Activated naive CD4-positive, alpha-beta T cell treated with anti-CD3 and anti-CD28 coated beads, Interleukin-2, amount 50 U/mL, for 24 hours (primary cell): ENCODE data around the gene CACNA2D2.

Experiments
- H3K27ac Mint-ChIP-seq: one replicate; pipeline ENCODE4 v1.8.0; 2021; ENCODE audit warnings: mild to moderate bottlenecking, mixed read lengths
- H3K27me3 Mint-ChIP-seq: one replicate; pipeline ENCODE4 v1.8.0; 2021; ENCODE audit warnings: mixed read lengths
- H3K36me3 Mint-ChIP-seq: one replicate; pipeline ENCODE4 v1.8.0; 2021; ENCODE audit warnings: mixed read lengths
- H3K4me1 Mint-ChIP-seq: one replicate; pipeline ENCODE4 v1.8.0; 2021; ENCODE audit warnings: mixed read lengths
- H3K4me3 Mint-ChIP-seq: one replicate; pipeline ENCODE4 v1.8.0; 2021; ENCODE audit warnings: mild to moderate bottlenecking, mixed read lengths
- H3K9me3 Mint-ChIP-seq: one replicate; pipeline ENCODE4 v1.8.0; 2021; ENCODE audit warnings: mixed read lengths

Gene CACNA2D2

DNA sequence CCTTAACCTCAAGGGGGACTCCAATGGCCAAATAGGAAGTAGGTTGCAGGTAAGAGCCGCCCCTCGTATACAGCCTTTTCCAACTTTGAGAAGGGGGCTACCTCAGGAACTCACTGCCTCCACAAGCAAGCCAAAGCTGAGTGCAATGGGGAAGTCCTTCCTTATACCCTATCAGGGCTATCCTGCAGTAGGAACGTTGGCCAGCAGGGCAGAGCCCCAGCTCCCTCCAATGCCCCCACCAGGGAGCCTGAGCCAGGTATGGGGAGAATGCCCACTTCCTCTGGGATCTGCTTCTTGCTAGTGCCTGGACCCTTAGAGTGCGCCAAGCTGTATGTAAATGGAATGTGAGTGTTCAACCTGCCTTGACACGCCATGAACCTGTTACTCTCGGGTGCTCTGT lies 16.3 kb downstream of the CACNA2D2 start:
- Mint-ChIP-seq H3K9me3 (no peaks in the 10 kb centered on the region), H3K27ac (no peak overlapping the region), H3K4me1 (peaks cover 6% of the 10 kb centered on the region), H3K27me3 (no peaks in the 10 kb centered on the region), H3K36me3 (no peaks in the 10 kb centered on the region), H3K4me3 (no peak overlapping the region)

DNA sequence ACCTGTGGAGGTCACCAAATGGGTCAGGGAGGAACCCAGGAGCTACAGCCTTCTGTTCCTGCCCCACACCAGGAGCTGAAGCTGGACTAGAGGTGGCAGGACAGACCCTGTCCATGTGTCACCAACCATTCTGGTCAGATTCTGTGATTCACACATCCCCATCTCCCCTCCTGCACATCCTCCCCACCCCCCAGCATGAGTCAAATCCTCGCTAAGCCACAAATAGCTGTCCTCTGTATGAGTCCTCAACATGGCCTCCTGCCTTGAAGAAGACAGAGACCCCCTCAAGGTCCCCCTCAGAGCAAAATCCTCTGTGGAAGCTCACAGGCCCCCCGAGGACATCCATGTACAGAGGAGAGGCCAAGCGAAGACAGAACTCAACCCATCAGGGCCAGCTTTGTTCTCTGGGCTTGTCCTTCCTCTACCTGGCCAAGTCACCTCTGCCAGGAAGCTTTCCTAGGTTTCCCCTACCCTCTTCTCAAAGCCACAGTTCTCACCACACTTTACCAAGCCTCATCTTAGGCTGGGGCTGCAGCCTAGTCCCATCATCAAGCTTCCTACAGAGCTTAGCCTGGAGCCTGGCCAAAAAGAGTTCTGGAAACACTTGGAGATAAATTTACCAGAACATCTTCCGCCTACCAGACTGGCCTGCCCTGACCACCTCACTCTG lies 17.1 kb downstream of the CACNA2D2 start:
- no peaks in the 10 kb centered on the region for H3K27me3 Mint-ChIP-seq
- no peak overlapping the region for H3K27ac Mint-ChIP-seq
- no peak overlapping the region for H3K4me3 Mint-ChIP-seq
- no peaks in the 10 kb centered on the region for H3K36me3 Mint-ChIP-seq
- peaks cover 9% of the 10 kb centered on the region for H3K4me1 Mint-ChIP-seq
- H3K9me3 Mint-ChIP-seq = no peaks in the 10 kb centered on the region

DNA sequence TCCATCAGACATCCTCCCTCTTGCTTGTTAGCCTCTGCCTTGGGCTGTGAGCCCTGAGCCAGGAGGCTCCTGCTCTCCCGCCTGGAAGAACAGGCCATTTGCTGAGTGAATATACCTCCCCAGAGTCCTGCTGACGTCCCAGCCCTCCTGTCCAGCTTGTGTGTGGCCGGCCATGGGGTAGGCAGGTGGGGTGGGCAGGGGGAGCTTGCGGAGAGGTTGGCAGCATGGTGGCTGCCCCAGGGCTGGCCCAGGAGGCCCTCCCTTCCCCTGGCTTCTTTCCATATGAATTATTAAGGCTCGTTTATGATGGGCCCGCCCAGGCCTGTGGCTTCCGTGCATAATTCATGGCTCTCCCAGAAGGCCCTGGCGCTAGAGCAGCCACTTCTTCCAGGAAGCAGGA lies 18.7 kb downstream of the CACNA2D2 start:
- Mint-ChIP-seq H3K9me3 (no peaks in the 10 kb centered on the region), H3K4me3 (no peak overlapping the region), H3K27me3 (no peaks in the 10 kb centered on the region), H3K36me3 (no peaks in the 10 kb centered on the region), H3K27ac (no peak overlapping the region), H3K4me1 (peaks cover 16% of the 10 kb centered on the region)

DNA sequence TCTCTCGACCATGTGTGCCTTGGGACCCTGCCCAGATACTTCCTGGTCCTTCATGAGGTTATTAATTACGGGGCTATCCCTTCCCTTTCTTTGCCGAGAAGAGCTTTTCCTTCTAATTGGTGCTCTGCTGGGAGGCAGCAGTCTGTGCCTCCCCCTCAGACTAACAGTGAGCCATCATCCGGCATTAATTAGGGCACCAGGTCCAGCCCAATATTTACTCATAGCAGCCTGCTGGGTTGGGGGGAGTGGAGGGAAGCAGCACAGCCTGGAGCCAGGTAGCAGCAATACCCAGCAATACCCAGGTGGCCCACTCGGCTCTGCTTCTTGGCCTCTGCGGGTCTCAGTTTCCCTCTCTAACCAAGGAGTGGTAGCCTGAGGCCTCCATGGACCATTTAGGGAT lies 20.1 kb downstream of the CACNA2D2 start:
- Mint-ChIP-seq H3K36me3 (no peaks in the 10 kb centered on the region), H3K9me3 (no peaks in the 10 kb centered on the region), H3K27ac (no peak overlapping the region), H3K4me3 (no peak overlapping the region), H3K4me1 (peaks cover 16% of the 10 kb centered on the region), H3K27me3 (no peaks in the 10 kb centered on the region)

DNA sequence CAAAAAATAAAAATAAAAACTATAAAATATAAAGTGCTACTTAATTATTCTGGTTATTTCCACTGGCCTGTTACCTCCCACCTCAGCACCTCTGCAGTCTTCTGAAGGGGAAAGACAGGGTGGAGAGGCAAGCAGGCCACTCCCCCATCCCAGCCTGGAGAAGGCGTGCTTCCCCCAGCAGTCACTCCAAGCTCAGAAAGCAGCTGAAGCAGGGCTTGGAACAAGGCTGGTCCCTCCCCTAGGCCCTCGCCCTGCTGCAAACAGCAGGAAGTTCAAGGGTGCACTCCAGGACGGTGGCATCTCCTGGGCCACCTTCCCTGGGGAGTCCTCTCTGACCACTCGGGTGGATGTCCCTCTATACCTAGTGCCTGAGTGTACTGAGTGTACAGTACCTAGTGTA lies 21.4 kb downstream of the CACNA2D2 start:
- H3K9me3 Mint-ChIP-seq = no peaks in the 10 kb centered on the region
- H3K27ac Mint-ChIP-seq = no peak overlapping the region
- H3K36me3 Mint-ChIP-seq = no peaks in the 10 kb centered on the region
- no peak overlapping the region for H3K4me3 Mint-ChIP-seq
- H3K4me1 Mint-ChIP-seq = peaks cover 16% of the 10 kb centered on the region
- no peaks in the 10 kb centered on the region for H3K27me3 Mint-ChIP-seq

DNA sequence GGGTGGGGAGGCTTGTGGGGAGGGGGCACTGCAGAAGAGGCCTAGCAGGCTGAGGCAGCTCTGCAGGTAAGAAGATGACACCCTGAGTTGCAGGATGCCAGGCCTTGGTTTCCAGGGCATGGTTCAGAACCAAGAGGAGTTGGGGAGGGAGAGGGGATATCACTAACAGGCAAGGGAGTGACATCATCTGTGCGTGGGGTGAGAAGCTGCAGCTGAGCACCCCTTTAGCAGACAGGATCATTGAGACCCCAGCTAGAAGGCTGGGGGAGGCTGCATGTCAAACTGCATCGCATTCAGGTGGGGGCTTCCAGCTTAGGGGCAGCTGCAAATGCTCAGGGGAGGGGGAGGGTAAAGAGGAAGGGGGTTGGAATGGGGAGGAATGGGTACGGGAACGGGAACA lies 23.0 kb downstream of the CACNA2D2 start:
- Mint-ChIP-seq H3K9me3 (no peaks in the 10 kb centered on the region), H3K27me3 (no peaks in the 10 kb centered on the region), H3K27ac (peak overlapping the region; percentile 68), H3K4me3 (no peak overlapping the region), H3K4me1 (peaks cover 16% of the 10 kb centered on the region), H3K36me3 (no peaks in the 10 kb centered on the region)

DNA sequence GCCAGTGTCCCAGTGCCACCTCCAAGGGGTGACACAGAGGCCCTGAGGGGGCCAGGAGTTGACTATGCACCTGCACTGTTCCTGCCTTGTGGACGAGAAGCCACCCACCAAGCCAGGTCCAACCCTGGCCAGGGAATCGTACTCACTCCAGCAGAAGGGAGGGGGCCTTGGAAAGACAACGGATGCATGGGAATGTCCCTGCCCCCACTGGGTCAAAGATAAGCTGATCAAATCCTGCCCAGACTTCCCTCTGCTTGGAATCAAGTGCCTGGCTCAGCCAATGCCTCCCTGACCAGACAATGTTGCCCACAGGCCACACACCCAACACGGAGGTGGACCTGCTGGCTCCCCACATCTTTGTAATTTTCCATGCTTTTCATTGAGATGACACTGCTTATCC lies 23.9 kb downstream of the CACNA2D2 start:
- peaks cover 15% of the 10 kb centered on the region for H3K4me1 Mint-ChIP-seq
- no peak overlapping the region for H3K4me3 Mint-ChIP-seq
- H3K36me3 Mint-ChIP-seq = no peaks in the 10 kb centered on the region
- H3K9me3 Mint-ChIP-seq = no peaks in the 10 kb centered on the region
- no peaks in the 10 kb centered on the region for H3K27me3 Mint-ChIP-seq
- peak overlapping the region; percentile 31 for H3K27ac Mint-ChIP-seq

DNA sequence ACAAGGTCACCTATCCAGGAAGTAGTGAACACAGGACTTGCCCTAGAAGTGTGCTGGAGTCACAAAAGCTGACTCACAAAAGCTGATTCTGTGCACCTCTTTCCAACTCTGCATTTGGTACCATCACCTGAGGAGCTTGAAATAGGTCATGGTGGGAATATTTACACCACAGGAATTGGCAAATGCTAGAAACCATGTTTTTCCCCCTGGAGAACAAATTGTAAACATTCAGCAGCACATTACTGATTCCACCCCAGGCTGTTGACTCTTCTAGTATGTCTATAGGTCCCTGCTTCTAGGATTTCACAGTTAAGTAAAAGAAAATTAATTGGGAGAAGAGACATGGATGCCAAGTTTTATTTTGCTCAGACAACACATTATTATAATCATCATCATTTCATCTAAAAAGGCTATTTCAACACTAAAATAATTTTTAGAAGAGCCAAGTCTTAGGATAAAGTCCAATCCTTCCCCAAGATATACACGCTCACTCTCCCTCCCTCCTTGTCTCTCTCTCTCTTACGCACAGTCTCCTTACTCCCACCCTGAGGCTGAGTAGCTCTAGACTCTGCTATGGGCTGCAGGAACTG lies 24.7 kb downstream of the CACNA2D2 start:
- Mint-ChIP-seq H3K27ac (no peak overlapping the region), H3K9me3 (no peaks in the 10 kb centered on the region), H3K4me3 (no peak overlapping the region), H3K36me3 (no peaks in the 10 kb centered on the region), H3K27me3 (no peaks in the 10 kb centered on the region), H3K4me1 (peaks cover 12% of the 10 kb centered on the region)

DNA sequence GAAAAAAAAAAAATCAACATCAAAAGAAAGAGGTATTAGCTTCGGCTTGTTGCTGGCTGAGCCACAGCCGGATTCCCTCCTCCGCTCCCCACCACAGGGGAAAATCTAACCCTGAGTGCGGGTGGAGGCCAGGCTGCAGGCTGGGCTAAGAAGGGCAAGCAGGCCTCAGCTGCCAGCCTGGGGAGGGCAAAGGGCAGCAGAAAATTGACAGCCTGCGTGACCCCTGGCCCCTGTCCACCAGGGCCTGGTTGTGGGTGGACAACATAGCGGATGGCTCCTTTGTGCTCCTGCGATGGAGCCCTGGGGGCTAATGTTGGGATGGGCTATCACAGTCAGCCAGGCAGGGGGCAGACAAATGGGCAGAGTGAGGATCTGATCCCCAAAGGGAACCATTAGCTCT lies 25.4 kb downstream of the CACNA2D2 start:
- no peak overlapping the region for H3K4me3 Mint-ChIP-seq
- no peaks in the 10 kb centered on the region for H3K27me3 Mint-ChIP-seq
- no peaks in the 10 kb centered on the region for H3K36me3 Mint-ChIP-seq
- H3K27ac Mint-ChIP-seq = no peak overlapping the region
- peaks cover 12% of the 10 kb centered on the region for H3K4me1 Mint-ChIP-seq
- no peaks in the 10 kb centered on the region for H3K9me3 Mint-ChIP-seq

DNA sequence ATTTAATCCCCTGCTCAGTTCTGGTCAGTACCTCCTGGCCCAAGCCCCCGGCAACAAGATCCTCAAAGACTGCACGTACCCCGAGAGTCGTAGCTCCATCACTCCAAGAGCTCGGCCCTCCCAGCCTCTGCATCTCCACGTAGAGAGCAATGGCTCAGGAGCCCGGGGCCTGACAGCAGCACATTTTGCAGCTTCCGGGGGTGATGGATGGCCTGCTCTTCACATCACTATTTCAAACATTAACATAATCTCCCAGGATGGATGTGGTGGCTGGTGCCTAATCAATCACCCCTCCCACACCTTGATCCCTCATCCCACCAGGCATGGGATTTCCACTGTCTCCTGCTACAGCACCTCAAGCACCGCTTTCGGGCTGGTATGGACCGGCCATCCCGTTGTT lies 28.1 kb downstream of the CACNA2D2 start:
- Mint-ChIP-seq H3K9me3 (no peaks in the 10 kb centered on the region), H3K36me3 (no peaks in the 10 kb centered on the region), H3K27me3 (no peaks in the 10 kb centered on the region), H3K4me3 (no peak overlapping the region), H3K27ac (no peak overlapping the region), H3K4me1 (peaks cover 4% of the 10 kb centered on the region)

DNA sequence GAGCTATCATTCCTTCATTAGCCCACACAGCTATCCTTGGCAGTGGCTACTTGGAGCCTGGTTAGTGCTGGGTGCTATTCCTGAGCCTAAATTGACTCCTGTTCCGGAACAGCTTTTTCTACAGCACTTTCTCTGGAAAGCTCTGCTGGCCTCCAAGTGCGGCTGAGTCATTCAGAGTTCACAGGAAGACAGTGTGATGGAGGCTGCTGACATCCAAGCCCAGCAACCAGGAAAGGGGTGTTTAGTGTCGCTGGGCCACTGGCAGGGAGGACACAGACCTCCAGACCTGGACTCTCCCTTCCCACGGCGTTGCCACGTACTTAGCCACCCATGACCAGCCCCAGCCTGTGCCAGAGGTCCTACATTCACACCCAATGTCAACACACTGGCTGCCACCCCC lies 28.7 kb downstream of the CACNA2D2 start:
- H3K27ac Mint-ChIP-seq = no peak overlapping the region
- H3K36me3 Mint-ChIP-seq = no peaks in the 10 kb centered on the region
- H3K27me3 Mint-ChIP-seq = no peaks in the 10 kb centered on the region
- H3K4me3 Mint-ChIP-seq = no peak overlapping the region
- peaks cover 4% of the 10 kb centered on the region for H3K4me1 Mint-ChIP-seq
- H3K9me3 Mint-ChIP-seq = no peaks in the 10 kb centered on the region

DNA sequence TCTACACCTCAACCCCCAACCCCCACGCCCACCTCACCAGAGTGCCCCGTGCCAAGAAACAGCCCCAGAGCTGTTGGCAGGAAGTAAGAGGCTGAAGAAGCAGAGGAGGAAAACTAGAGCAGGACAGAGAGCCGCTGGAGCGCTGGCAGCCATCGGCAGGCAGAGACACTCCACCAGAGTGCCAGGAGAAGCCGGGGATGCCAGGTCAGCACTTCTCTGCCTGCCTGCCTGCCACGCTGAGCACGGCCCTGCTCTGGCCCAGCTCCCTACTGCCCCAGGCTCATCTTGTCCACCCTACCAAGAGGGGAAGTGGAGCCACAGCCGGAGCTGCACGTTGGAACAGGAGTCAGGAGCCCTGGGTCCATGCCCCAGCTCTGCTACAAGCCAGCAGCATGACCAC lies 29.7 kb downstream of the CACNA2D2 start:
- H3K9me3 Mint-ChIP-seq = no peaks in the 10 kb centered on the region
- no peaks in the 10 kb centered on the region for H3K36me3 Mint-ChIP-seq
- H3K4me3 Mint-ChIP-seq = no peak overlapping the region
- H3K4me1 Mint-ChIP-seq = peaks cover 4% of the 10 kb centered on the region
- H3K27me3 Mint-ChIP-seq = no peaks in the 10 kb centered on the region
- no peak overlapping the region for H3K27ac Mint-ChIP-seq

DNA sequence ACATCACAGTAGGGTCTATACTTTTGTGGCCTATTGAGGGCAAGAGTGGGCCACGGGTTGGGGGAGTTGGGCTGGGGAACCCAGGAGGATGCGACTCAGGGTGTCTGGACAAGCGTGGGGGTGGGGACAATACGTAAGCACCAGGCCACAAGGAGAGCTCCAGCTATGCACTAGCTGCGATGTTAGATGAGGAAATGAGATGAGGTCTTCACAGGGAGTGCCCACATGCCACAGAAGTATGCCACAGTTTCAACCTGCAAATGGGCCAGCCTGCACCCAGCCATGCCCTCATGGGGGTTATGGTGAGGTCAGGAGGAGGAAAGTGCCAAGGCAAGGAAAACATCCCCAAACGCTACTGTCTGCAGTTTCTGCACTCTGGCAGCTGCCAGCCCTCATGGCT lies 30.5 kb downstream of the CACNA2D2 start:
- H3K4me3 Mint-ChIP-seq = no peak overlapping the region
- no peak overlapping the region for H3K27ac Mint-ChIP-seq
- no peaks in the 10 kb centered on the region for H3K9me3 Mint-ChIP-seq
- H3K4me1 Mint-ChIP-seq = peaks cover 4% of the 10 kb centered on the region
- no peaks in the 10 kb centered on the region for H3K27me3 Mint-ChIP-seq
- H3K36me3 Mint-ChIP-seq = no peaks in the 10 kb centered on the region

DNA sequence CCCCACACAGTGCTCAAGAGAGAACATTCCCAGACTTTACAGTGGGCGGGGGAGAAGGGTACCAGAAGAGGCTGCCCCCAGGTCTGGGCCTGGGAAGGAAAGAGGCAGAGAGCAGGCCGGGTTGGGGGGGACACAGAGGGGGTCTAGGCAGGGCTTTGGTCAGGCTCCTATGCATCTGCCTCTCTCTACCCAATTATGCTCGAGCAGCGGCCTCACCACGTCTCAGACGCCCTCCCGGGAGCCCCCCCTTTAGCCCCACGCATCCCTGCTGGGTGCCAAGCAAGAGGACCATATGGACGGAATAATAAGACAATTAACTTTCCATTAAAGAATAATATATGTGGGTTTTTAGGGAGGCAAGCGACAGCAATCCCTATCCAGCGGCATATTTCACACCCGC lies 32.8 kb downstream of the CACNA2D2 start:
- Mint-ChIP-seq H3K27me3 (no peaks in the 10 kb centered on the region), H3K27ac (no peak overlapping the region), H3K9me3 (no peaks in the 10 kb centered on the region), H3K4me3 (no peak overlapping the region), H3K36me3 (no peaks in the 10 kb centered on the region), H3K4me1 (peaks cover 4% of the 10 kb centered on the region)

DNA sequence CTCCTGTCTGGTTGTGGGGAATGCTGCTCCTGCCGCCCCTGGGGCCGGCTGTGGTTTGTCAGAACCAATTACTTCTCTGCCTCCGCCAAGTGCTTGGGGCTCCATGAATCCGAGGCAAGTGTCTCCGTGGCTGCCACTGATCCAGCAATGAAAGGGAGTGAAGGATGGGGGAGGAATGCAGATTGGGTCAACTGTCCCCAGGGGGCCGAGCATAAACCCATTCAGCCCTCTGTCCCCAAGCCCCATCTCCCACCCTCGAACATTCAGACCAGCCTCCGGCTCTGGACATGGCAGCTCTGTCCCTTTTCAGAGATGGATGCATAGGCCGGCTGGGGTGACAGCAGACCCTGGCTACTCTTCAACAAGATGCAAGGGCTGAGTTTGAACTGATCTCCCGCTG lies 35.5 kb downstream of the CACNA2D2 start:
- H3K27me3 Mint-ChIP-seq = no peaks in the 10 kb centered on the region
- no peak overlapping the region for H3K4me3 Mint-ChIP-seq
- no peaks in the 10 kb centered on the region for H3K36me3 Mint-ChIP-seq
- H3K27ac Mint-ChIP-seq = no peak overlapping the region
- no peaks in the 10 kb centered on the region for H3K9me3 Mint-ChIP-seq
- H3K4me1 Mint-ChIP-seq = peaks cover 3% of the 10 kb centered on the region

DNA sequence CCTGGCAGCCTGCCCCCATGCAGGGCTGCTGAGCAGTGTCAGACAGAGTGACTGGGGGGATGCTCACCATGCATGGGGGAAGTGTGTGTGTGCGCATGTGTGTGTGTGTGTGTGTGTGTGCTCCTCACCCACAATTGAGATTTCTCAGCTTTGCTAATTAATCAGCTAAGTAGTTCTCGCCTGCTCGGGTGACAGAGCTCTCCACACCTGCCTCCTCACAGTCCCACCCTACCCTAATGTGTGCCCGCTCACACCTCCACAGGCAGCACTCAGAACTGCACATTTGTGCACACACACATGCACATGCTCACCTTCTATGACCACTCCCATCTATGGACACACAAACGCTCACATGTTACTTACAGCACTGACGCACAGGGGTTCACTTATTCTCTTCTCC lies 37.3 kb downstream of the CACNA2D2 start:
- no peaks in the 10 kb centered on the region for H3K4me1 Mint-ChIP-seq
- no peak overlapping the region for H3K4me3 Mint-ChIP-seq
- no peak overlapping the region for H3K27ac Mint-ChIP-seq
- H3K9me3 Mint-ChIP-seq = no peaks in the 10 kb centered on the region
- no peaks in the 10 kb centered on the region for H3K36me3 Mint-ChIP-seq
- no peaks in the 10 kb centered on the region for H3K27me3 Mint-ChIP-seq

DNA sequence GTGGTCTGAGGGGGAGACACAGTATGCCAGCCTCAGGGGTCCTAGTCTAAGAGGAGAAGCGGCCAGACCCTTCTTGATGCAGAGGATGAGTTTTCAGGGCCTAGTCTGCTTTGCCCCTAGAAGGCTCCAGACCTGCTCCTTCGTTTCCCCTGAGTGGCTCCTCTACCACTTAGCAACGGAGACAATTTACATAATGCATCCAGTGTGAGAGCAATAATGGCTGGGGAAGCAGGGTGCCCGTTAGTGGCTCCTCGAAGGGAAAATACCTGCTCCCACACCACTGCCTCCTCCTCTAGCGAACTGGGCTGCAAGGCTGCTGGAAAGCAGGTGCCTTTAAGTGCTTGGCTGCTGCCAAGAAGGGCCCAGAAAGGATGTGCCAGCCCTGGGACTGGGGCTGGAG lies 38.9 kb downstream of the CACNA2D2 start:
- Mint-ChIP-seq H3K4me3 (no peak overlapping the region), H3K27ac (no peak overlapping the region), H3K9me3 (no peaks in the 10 kb centered on the region), H3K27me3 (no peaks in the 10 kb centered on the region), H3K36me3 (no peaks in the 10 kb centered on the region), H3K4me1 (no peaks in the 10 kb centered on the region)
